GM19239 (cell line): ENCODE data around the gene EIF4B.

Experiments
- DNase-seq: peaks from one replicate; pipeline ENCODE4 v3.0.0; 2011; ENCODE audit warnings: low spot score; ENCODE audit not compliant: insufficient read length
- FAIRE-seq: peaks from 2 replicates; lab custom pipeline; 2011; peaks lifted over from hg19 to GRCh38; lab: Jason Lieb, UNC

The EIF4B gene

GRCh38 chr12:53055471-53056266 lies 49.4 kb downstream of the EIF4B start:
- DNase-seq: no peak

GRCh38 chr12:53056296-53056695 lies 50.0 kb downstream of the EIF4B start:
- DNase-seq: no peak
- FAIRE-seq: no peak

More at GRCh38 chr12:53055471-53056266, 49.4 kb downstream of the EIF4B start:
- FAIRE-seq: no peak

- no peak for DNase-seq
- no peak for FAIRE-seq
These were observed 50.6 kb downstream of the EIF4B start for GRCh38 chr12:53056901-53057300.

- DNase-seq (no peak), FAIRE-seq (no peak)
These were observed 51.7 kb downstream of the EIF4B start for GRCh38 chr12:53057816-53058500.

- DNase-seq (no peak), FAIRE-seq (no peak)
These were observed 52.6 kb downstream of the EIF4B start for GRCh38 chr12:53058674-53059433.

- no peak for DNase-seq
- FAIRE-seq: no peak
These were observed 53.3 kb downstream of the EIF4B start for GRCh38 chr12:53059434-53060063.

- no peak for DNase-seq
- no peak for FAIRE-seq
These were observed 53.9 kb downstream of the EIF4B start for GRCh38 chr12:53060064-53060720.

- DNase-seq (no peak), FAIRE-seq (no peak)
These were observed 54.5 kb downstream of the EIF4B start for GRCh38 chr12:53060721-53061276.

- FAIRE-seq: no peak
- DNase-seq: no peak
These were observed 55.3 kb downstream of the EIF4B start for GRCh38 chr12:53061404-53062010.

GRCh38 chr12:53062011-53062961 lies 56.0 kb downstream of the EIF4B start:
- FAIRE-seq (no peak), DNase-seq (no peak)

- DNase-seq: no peak
- no peak for FAIRE-seq
These were observed 56.9 kb downstream of the EIF4B start for GRCh38 chr12:53062977-53063707.

GRCh38 chr12:53063708-53064612 lies 57.7 kb downstream of the EIF4B start:
- FAIRE-seq (no peak), DNase-seq (no peak)

GRCh38 chr12:53064613-53065436 lies 58.6 kb downstream of the EIF4B start:
- FAIRE-seq: no peak
- no peak for DNase-seq

GRCh38 chr12:53065470-53065869 lies 59.2 kb downstream of the EIF4B start:
- no peak for DNase-seq
- FAIRE-seq: no peak
